Endothelial cell of umbilical vein (primary cell): ENCODE measurements around the gene TOR4A.

ENCODE experiments used
- EZH2 ChIP-seq: IDR thresholded peaks from 2 replicates; pipeline ENCODE4 v1.6.1; 2012; ENCODE audit warnings: borderline replicate concordance, low read depth, mild to moderate bottlenecking, moderate library complexity, low read length, inconsistent platforms; ENCODE audit not compliant: severe bottlenecking
- FOS ChIP-seq: IDR thresholded peaks from 2 replicates; pipeline ENCODE4 v1.6.1; 2011; ENCODE audit warnings: mild to moderate bottlenecking, low read length, moderate library complexity, borderline replicate concordance; ENCODE audit not compliant: insufficient read depth
- GATA2 ChIP-seq: IDR thresholded peaks from 2 replicates; pipeline ENCODE4 v1.7.0; 2011; ENCODE audit warnings: low read depth, mild to moderate bottlenecking, moderate library complexity, mixed read lengths, low read length; ENCODE audit not compliant: insufficient read length, insufficient read depth
- JUN ChIP-seq: IDR thresholded peaks from 2 replicates; pipeline ENCODE4 v1.6.1; 2011; ENCODE audit warnings: borderline replicate concordance, low read depth; ENCODE audit not compliant: insufficient read length, insufficient read depth
- MYC ChIP-seq: IDR thresholded peaks from one replicate; pipeline ENCODE4 v1.6.1; 2011; ENCODE audit warnings: mild to moderate bottlenecking, low read depth, low read length
- POLR2A ChIP-seq: IDR thresholded peaks from 2 replicates; pipeline ENCODE4 v1.6.1; 2012; ENCODE audit warnings: low read depth, mild to moderate bottlenecking, control low read depth, low read length
- POLR2AphosphoS5 ChIP-seq: IDR thresholded peaks from 2 replicates; pipeline ENCODE4 v1.6.1; 2012; ENCODE audit warnings: low read depth, mild to moderate bottlenecking, control low read depth, low read length, moderate library complexity; ENCODE audit not compliant: insufficient read depth
- TF ChIP-seq, protein P1 (sequence below), 2 donors: IDR thresholded peaks; 1 replicate in 1 of 2; 2 replicates in 1 of 2; pipeline ENCODE4 v1.5.1; 2011; ENCODE audit warnings: low read length in 2 of 2, mild to moderate bottlenecking in 2 of 2, moderate library complexity in 2 of 2, control low read depth in 1 of 2, inconsistent platforms in 1 of 2, low read depth in 1 of 2; ENCODE audit not compliant: insufficient read depth in 1 of 2; ENCODE audit errors: extremely low read depth in 1 of 2
- TF ChIP-seq, protein P2 (sequence below): IDR thresholded peaks from 2 replicates; pipeline ENCODE4 v1.6.1; 2011; ENCODE audit not compliant: insufficient read depth, insufficient read length

DNA sequence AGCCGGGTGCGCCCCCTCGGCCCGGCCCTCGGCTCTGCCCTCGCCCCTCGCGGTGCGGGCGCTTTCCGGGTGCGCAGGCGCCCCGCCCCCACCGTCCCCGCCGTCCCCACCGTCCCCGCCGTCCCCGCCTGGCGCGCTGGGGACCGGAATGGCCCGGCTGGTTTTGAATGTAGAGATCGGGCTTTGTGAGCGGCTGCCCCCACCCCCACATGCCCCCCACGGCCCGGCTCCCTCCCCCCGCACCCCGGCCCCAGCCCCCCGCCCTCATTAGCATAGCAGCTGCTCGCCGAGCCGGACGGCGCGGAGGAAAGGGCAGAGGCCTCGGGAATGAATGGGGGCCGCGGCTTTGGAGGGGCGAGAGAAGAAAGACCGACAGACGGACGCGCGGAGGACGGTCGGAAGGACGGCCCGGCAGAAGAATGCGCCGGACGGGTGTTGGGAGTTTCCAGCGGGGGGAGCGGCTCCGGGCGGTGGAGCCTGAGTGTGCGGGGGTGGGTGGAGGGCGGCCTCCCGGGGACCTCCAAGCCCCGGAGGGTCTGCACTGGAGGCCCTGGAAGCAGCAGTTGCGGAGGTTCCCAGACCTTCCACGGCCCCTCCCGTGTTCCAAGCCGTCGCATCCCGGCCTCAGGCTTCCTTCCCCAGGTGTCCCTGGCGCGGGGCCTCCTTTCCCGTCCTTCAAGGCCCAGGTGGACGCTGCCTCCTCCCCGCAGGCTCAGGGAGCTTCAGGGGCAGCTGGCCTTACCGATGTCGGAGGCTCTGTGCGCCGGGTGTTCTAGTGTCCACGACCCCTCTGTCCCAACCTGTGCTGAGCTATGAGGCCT, 18.5 kb downstream of the TOR4A start:
- TF ChIP-seq EZH2 (no peak), MYC (no peak), POLR2A (peak; percentile 63), POLR2AphosphoS5 (peak; percentile 67), JUN (no peak), GATA2 (no peak), FOS (no peak)
- TF ChIP-seq, protein P1, sequence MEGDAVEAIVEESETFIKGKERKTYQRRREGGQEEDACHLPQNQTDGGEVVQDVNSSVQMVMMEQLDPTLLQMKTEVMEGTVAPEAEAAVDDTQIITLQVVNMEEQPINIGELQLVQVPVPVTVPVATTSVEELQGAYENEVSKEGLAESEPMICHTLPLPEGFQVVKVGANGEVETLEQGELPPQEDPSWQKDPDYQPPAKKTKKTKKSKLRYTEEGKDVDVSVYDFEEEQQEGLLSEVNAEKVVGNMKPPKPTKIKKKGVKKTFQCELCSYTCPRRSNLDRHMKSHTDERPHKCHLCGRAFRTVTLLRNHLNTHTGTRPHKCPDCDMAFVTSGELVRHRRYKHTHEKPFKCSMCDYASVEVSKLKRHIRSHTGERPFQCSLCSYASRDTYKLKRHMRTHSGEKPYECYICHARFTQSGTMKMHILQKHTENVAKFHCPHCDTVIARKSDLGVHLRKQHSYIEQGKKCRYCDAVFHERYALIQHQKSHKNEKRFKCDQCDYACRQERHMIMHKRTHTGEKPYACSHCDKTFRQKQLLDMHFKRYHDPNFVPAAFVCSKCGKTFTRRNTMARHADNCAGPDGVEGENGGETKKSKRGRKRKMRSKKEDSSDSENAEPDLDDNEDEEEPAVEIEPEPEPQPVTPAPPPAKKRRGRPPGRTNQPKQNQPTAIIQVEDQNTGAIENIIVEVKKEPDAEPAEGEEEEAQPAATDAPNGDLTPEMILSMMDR (IDR thresholded peaks at IDR 0.05; ENCODE audit: extremely low read depth in 1 of 2, insufficient read depth in 1 of 2, low read depth in 1 of 2, low read length in 2 of 2), result no peak
- TF ChIP-seq, protein P2, sequence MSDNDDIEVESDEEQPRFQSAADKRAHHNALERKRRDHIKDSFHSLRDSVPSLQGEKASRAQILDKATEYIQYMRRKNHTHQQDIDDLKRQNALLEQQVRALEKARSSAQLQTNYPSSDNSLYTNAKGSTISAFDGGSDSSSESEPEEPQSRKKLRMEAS, result no peak
